ENCODE data around the gene MAPKAPK2.

MAPKAPK2 gene

GRCh38 chr1:206709772-206710459, 25.2 kb downstream of the MAPKAPK2 start:
- H3K36me3 ChIP-seq = no peaks in the 10 kb centered on the region; the same call in 1 of the 2 replicates

GRCh38 chr1:206710460-206710823, 25.7 kb downstream of the MAPKAPK2 start:
- Histone ChIP-seq H3K27me3 (ENCODE audit: insufficient read depth, low read depth, severe bottlenecking) (no peaks in the 10 kb centered on the region), H3K4me3 (ENCODE audit: low read depth, low read length) (no peak overlapping the region), H3K36me3 (no peaks in the 10 kb centered on the region; the same call in 1 of the 2 replicates), H3K27ac (no peak overlapping the region), H3K9me3 (ENCODE audit: severe bottlenecking) (no peaks in the 10 kb centered on the region)
- TF ChIP-seq CTCF (IDR thresholded peaks at IDR 0.05; ENCODE audit: low read depth, low read length) = no peak
- no peak for DNase-seq

More at GRCh38 chr1:206709772-206710459, 25.2 kb downstream of the MAPKAPK2 start:
- Histone ChIP-seq H3K9me3 (ENCODE audit: severe bottlenecking) (no peaks in the 10 kb centered on the region), H3K4me3 (ENCODE audit: low read depth, low read length) (no peak overlapping the region), H3K27ac (no peak overlapping the region), H3K27me3 (ENCODE audit: insufficient read depth, low read depth, severe bottlenecking) (no peaks in the 10 kb centered on the region)
- DNase-seq = no peak
- TF ChIP-seq CTCF (IDR thresholded peaks at IDR 0.05; ENCODE audit: low read depth, low read length) = no peak

- no peaks in the 10 kb centered on the region for H3K27me3 ChIP-seq (ENCODE audit: insufficient read depth, low read depth, severe bottlenecking)
- H3K36me3 ChIP-seq = peaks cover 4% of the 10 kb centered on the region; the same call in 1 of the 2 replicates
- DNase-seq = no peak
- H3K9me3 ChIP-seq (ENCODE audit: severe bottlenecking) = no peaks in the 10 kb centered on the region
- 0 out of 2 replicates have a peak overlapping the region, but pooled peaks have one; percentile 2 for H3K27ac ChIP-seq
- H3K4me3 ChIP-seq (ENCODE audit: low read depth, low read length) = no peak overlapping the region
- TF ChIP-seq CTCF (IDR thresholded peaks at IDR 0.05; ENCODE audit: low read depth, low read length) = no peak
Observed at GRCh38 chr1:206713070-206713469, 28.4 kb downstream of the MAPKAPK2 start.

GRCh38 chr1:206713910-206714312, 29.2 kb downstream of the MAPKAPK2 start:
- H3K4me3 ChIP-seq (ENCODE audit: low read depth, low read length) = no peak overlapping the region
- DNase-seq = no peak
- H3K27ac ChIP-seq = peak overlapping the region; percentile 57
- no peaks in the 10 kb centered on the region for H3K9me3 ChIP-seq (ENCODE audit: severe bottlenecking)
- no peak for TF ChIP-seq CTCF (IDR thresholded peaks at IDR 0.05; ENCODE audit: low read depth, low read length)
- H3K36me3 ChIP-seq = peaks cover 4% of the 10 kb centered on the region; the same call in 1 of the 2 replicates
- no peaks in the 10 kb centered on the region for H3K27me3 ChIP-seq (ENCODE audit: insufficient read depth, low read depth, severe bottlenecking)

GRCh38 chr1:206714331-206715058, 29.8 kb downstream of the MAPKAPK2 start:
- Histone ChIP-seq H3K27ac (peak overlapping the region; percentile 57), H3K4me3 (ENCODE audit: low read depth, low read length) (no peak overlapping the region), H3K36me3 (peaks cover 4% of the 10 kb centered on the region; the same call in 1 of the 2 replicates), H3K27me3 (ENCODE audit: insufficient read depth, low read depth, severe bottlenecking) (no peaks in the 10 kb centered on the region), H3K9me3 (ENCODE audit: severe bottlenecking) (no peaks in the 10 kb centered on the region)
- TF ChIP-seq CTCF (IDR thresholded peaks at IDR 0.05; ENCODE audit: low read depth, low read length) = no peak
- DNase-seq = peak; percentile 98
